HG03439 (cell line): ENCODE results near the gene MESP1.
A peak's percentile ranks its signal among the peaks of the same experiment; 100 is the strongest.

Experiments
- ATAC-seq: cut with Tn5 transposase; IDR thresholded peaks from one replicate; pipeline ENCODE4 v1.9.1; 2021; ENCODE audit warnings: mild to moderate bottlenecking, moderate library complexity; ENCODE audit not compliant: unreplicated experiment

The MESP1 gene

GRCh38 chr15:89781891-89782618, 31.0 kb upstream of the MESP1 start:
- ATAC-seq = no peak

GRCh38 chr15:89781055-89781454, 30.0 kb upstream of the MESP1 start:
- no peak for ATAC-seq

GRCh38 chr15:89780601-89781000, 29.6 kb upstream of the MESP1 start:
- ATAC-seq = no peak

- no peak for ATAC-seq
Measured at GRCh38 chr15:89778861-89779260, 27.8 kb upstream of the MESP1 start.

- ATAC-seq = no peak
Measured at GRCh38 chr15:89777782-89778380, 26.8 kb upstream of the MESP1 start.

GRCh38 chr15:89777073-89777751, 26.2 kb upstream of the MESP1 start:
- ATAC-seq = no peak

- peak; percentile 64 for ATAC-seq
Measured at GRCh38 chr15:89776274-89777072, 25.4 kb upstream of the MESP1 start, which contains the start of gene MESP2. Gene MESP2 (plus strand): TSS chr15:89776332. CDS start chr15:89776358, 26 bp downstream.

GRCh38 chr15:89775815-89776214, 24.8 kb upstream of the MESP1 start:
- no peak for ATAC-seq

- no peak for ATAC-seq
Measured at GRCh38 chr15:89774492-89774891, 23.4 kb upstream of the MESP1 start.

GRCh38 chr15:89772932-89773583, 22.0 kb upstream of the MESP1 start:
- ATAC-seq = no peak

- no peak for ATAC-seq
Measured at GRCh38 chr15:89770041-89770440, 19.0 kb upstream of the MESP1 start.

GRCh38 chr15:89769366-89769765, 18.3 kb upstream of the MESP1 start:
- no peak for ATAC-seq

GRCh38 chr15:89768071-89768500, 17.0 kb upstream of the MESP1 start:
- ATAC-seq = no peak

GRCh38 chr15:89767411-89767915, 16.4 kb upstream of the MESP1 start:
- no peak for ATAC-seq

GRCh38 chr15:89766357-89767311, 15.6 kb upstream of the MESP1 start:
- no peak for ATAC-seq

GRCh38 chr15:89765694-89766093, 14.6 kb upstream of the MESP1 start:
- ATAC-seq = no peak

- no peak for ATAC-seq
Measured at GRCh38 chr15:89761929-89762328, 10.9 kb upstream of the MESP1 start.

- ATAC-seq = peak; percentile 64
Measured at GRCh38 chr15:89761009-89761831, 10.2 kb upstream of the MESP1 start.
